H1 (cell line): ENCODE results near the gene UBASH3A. TPM values are rescaled to one million over a fixed set of nuclear protein-coding genes. Genes with fewer than 3 reads are reported as not detected.

Experiments
- ATF3 ChIP-seq: IDR thresholded peaks from 2 replicates; pipeline ENCODE4 v1.6.1; 2011; ENCODE audit warnings: low read depth, mild to moderate bottlenecking, low read length; ENCODE audit not compliant: insufficient read depth
- CHD7 ChIP-seq: fragments of 300-600 bp; sonication (generic); IDR thresholded peaks from 2 replicates; pipeline ENCODE4 v1.7.1; 2012; ENCODE audit warnings: low read length, moderate library complexity, mild to moderate bottlenecking, inconsistent platforms; ENCODE audit not compliant: insufficient replicate concordance
- EP300 ChIP-seq, 2 experiments: IDR thresholded peaks; 1 replicate in 1 of 2; 2 replicates in 1 of 2; pipeline ENCODE4 v1.6.1; 2011 to 2012; ENCODE audit warnings: low read depth in 2 of 2, low read length in 2 of 2, mild to moderate bottlenecking in 2 of 2, borderline replicate concordance in 1 of 2, inconsistent platforms in 1 of 2, moderate library complexity in 1 of 2
- KDM4A ChIP-seq: IDR thresholded peaks from one replicate; pipeline ENCODE4 v1.7.1; 2012; ENCODE audit warnings: low read depth, mild to moderate bottlenecking, moderate library complexity, low read length, inconsistent platforms; ENCODE audit not compliant: severe bottlenecking
- PHF8 ChIP-seq: fragments of 200-600 bp; sonication (generic); conservative IDR thresholded peaks from 2 replicates; pipeline ENCODE4 v1.7.1; 2012; ENCODE audit warnings: low read depth, mild to moderate bottlenecking, inconsistent platforms, low read length, moderate library complexity
- polyA plus RNA-seq, 7 experiments: library from polyadenylated mRNA; depleted of rRNA in 3 of 7; stranded (reverse) in 5 of 7; unstranded in 2 of 7; fragments of >200 nt in 5 of 7; fragments of 200-250 nt in 2 of 7; gene quantifications; 1 replicate in 5 of 7; 2 replicates in 1 of 7; 4 replicates in 1 of 7; pipeline versions ENCODE4 v1.2.1 to v1.2.3, GENCODE V29; 2011 to 2013; ENCODE audit warnings: missing spikeins in 2 of 7, mixed read lengths in 2 of 7
- total RNA-seq: library from RNA; stranded (reverse); fragmentation: NEBNext Ultra II Directional; extraction: Animal tissue kit (Norgen Biotek cat#: 25700); gene quantifications from 2 replicates; pipeline ENCODE4 v1.2.1, GENCODE V29; 2021

Gene UBASH3A
- total and polyA plus RNA-seq, 2 of the 8 experiments (the other 6 are each of a cell fraction or from before 2014, with no cell fraction given): not detected

- TF ChIP-seq CHD7 (no peak), PHF8 (no peak), EP300 (IDR thresholded peaks at IDR 0.05; ENCODE audit: borderline replicate concordance in 1 of 2, low read depth in 2 of 2, low read length in 2 of 2) (no peak), ATF3 (no peak), KDM4A (no peak)
Observed at GRCh38 chr21:42453986-42454570, 50.4 kb downstream of the UBASH3A start (continued).
